Neural progenitor cell (in vitro differentiated cells): ENCODE results near the gene RBKS.

Experiments used
- EZH2 ChIP-seq: fragments of 200-600 bp; sonication (generic); IDR thresholded peaks from 2 replicates; pipeline ENCODE4 v1.6.1; 2017; ENCODE audit warnings: antibody characterized with exemption, mild to moderate bottlenecking, moderate library complexity
- TF ChIP-seq, protein P1 (sequence below): fragments of 200-600 bp; sonication (generic); IDR thresholded peaks from 2 replicates; pipeline ENCODE4 v1.5.1; 2017; ENCODE audit warnings: antibody characterized with exemption, mild to moderate bottlenecking

DNA sequence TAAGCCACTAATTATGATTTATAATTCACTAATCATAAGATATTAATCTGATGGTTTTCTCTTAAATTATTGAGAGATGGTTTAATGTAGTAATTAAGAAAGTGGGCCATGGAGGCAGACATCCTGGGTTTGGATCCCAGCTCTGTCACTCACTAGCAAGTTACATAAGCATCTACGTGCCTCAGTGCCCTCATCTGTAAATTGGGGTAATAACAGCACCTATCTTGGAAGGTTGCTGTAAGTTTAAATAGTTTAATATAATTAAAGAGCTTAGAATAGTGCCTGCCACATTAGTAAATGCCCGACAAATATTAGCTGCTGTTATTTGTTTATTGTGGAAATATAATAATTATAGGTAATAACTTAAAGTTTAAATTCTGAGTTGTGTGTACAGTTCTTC lies 31.2 kb upstream of the RBKS start:
- TF ChIP-seq EZH2: no peak
- TF ChIP-seq, protein P1, sequence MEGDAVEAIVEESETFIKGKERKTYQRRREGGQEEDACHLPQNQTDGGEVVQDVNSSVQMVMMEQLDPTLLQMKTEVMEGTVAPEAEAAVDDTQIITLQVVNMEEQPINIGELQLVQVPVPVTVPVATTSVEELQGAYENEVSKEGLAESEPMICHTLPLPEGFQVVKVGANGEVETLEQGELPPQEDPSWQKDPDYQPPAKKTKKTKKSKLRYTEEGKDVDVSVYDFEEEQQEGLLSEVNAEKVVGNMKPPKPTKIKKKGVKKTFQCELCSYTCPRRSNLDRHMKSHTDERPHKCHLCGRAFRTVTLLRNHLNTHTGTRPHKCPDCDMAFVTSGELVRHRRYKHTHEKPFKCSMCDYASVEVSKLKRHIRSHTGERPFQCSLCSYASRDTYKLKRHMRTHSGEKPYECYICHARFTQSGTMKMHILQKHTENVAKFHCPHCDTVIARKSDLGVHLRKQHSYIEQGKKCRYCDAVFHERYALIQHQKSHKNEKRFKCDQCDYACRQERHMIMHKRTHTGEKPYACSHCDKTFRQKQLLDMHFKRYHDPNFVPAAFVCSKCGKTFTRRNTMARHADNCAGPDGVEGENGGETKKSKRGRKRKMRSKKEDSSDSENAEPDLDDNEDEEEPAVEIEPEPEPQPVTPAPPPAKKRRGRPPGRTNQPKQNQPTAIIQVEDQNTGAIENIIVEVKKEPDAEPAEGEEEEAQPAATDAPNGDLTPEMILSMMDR: no peak
